ENCODE measurements around the gene NKAIN2.

NKAIN2 gene

DNA sequence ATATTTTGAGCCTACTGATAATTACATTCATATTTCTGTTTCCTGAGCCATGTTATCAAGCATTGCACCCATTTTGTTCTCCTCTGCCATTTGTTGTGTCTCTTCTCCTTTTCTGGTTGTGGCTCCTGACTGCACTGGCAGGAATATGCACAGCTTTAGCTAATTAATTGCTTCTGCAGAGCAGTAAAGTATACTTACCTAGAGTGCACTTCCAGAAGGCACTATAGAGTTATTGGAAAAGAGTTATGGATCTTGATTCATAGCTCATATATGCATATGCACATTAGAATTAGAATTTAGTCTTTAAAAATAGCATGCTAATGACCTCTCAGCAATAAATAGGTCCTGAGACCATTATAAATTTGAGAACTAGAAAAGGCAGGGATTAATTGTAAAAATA lies 262.6 kb downstream of the NKAIN2 start:
- no peak for DNase-seq (ENCODE audit: extremely low spot score, insufficient read length, low read depth)
- FAIRE-seq = no peak

DNA sequence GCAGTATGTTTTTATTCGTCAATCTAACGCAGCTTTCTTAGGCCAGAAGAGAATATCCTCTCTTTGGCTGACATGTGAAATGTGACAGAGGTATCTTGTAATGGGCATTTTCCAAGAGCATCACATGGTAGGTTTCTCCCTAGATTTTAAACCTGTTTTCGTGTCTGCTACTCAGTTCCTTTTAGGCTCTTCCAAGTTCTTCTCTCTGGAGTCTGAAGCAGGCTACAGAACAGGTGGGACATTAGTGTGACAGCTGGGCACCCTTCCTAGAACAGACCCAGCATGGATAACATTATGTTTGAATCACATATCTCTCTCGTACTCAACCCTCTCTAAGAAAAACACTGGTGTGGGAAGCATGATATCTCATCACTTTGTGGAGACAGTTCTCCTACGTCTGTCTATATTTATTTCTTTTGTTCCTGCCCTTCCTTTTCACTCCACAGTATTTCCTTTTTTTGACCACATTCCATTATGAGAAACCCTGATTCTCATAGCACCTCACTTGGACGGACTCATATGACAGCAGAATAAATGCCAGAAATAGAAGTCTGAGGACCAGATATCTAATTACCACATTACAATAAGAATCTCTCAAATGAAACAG lies 263.4 kb downstream of the NKAIN2 start:
- DNase-seq (ENCODE audit: extremely low spot score, insufficient read length, low read depth) = no peak
- FAIRE-seq = no peak

DNA sequence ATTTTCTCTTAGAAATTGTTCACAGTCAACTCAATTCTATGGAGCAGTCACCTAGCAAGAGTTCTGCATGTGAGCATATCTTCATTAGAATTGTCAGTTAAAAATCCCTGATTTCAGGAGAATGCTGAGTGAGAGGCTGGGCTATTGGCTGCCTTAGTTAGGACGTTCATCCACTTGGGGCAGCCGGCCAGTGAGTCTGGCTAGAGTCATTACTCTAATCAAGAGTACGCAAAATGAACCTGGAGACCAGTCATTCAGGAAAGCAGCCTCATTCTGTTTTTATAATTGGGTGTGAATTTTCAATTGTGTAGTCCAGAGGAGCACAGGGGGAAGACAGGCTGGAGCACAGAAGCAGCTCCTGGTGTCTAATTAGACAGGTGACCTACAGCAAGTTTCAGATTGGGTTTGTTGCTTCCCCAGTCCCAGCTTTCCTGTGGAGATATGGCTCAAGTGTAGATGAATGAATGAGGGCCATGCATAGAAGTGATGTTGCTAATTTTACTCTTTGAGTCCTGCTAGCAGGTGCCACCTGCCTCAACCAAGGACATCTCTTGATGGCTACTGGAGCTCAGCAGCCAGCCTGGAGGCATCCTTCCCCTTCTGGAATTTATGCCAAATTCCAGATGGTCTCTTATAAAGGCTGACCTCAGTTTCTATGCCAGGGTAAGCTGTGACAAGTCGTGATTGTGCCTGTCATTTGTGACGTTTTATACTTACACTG lies 265.7 kb downstream of the NKAIN2 start:
- DNase-seq (ENCODE audit: extremely low spot score, insufficient read length, low read depth) (no peak), FAIRE-seq (no peak)

DNA sequence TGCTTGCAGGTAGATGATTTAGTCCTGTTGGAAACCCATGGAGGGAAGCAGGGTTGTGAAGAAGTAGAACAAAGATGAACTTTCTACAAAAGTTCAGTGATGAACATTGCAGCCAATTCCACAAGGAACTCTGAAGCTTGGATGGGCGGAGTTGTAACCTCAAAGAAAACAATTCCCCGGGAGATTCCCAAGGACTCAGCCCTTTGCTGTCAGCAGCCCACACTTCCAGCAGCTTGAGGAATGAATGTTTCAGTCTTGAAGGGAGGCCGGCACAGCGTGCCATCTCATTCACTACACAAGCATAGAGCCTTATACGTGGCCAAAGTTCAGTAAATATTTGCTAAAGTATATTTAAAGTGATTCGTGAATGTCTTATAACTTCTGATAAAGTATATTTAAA lies 269.4 kb downstream of the NKAIN2 start:
- FAIRE-seq = no peak

DNA sequence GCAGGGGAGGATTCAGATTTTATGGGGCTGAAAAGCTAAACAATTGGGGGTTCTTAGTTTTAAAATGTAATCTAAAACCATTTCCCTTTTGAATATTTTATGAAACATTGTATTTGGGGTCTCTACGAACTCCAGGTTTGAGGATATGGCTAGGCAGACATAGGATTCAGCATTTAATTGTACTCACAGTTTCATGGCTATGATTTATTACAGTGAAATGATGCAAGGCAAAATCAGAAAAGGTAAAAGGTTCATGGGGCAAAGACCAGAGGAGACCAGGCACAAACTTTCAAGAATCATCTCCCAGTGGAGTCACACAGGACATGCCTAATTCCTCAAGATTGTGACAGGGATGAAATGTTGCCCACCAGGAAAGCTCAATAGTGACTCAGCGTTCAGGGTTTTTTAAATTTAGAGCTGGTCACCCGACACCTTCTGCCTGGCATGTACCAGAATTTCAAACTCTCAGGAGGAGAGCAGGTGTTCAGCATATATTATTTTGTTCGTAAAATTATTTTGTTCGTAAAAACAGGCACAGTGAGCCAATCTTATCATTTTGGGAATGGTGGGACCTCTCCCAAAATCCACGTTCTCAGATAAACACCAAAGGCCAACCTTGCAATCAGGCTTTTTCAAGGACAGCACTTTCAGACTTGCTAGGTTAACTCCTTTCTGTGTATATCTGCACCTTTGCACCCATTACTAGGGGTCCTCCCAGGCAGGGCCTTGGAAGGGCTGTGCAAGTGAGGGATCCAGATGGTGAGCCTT lies 270.3 kb downstream of the NKAIN2 start:
- FAIRE-seq (no peak), DNase-seq (ENCODE audit: extremely low spot score, insufficient read length, low read depth) (no peak)

More for the DNA sequence above, 269.4 kb downstream of the NKAIN2 start:
- DNase-seq (ENCODE audit: extremely low spot score, insufficient read length, low read depth) = no peak

DNA sequence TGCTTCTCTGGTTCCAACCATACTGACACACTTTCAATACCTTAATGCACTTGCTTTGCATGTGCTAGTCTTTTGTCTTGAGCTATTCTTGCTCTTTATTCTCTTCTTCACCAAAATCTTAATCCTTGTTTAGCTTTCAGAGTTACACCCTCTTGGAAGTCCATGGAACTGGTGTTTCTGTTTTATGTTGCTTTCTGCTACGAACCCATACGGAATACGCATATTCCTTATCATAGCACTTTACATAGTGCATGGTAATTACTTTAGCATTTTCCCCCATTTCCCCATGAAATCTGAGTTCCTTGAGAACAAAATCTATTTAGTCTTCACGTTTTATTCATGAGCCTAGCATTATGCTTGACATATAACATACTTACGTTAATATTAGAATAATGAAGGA lies 270.9 kb downstream of the NKAIN2 start:
- DNase-seq (ENCODE audit: extremely low spot score, insufficient read length, low read depth) = no peak
- no peak for FAIRE-seq

DNA sequence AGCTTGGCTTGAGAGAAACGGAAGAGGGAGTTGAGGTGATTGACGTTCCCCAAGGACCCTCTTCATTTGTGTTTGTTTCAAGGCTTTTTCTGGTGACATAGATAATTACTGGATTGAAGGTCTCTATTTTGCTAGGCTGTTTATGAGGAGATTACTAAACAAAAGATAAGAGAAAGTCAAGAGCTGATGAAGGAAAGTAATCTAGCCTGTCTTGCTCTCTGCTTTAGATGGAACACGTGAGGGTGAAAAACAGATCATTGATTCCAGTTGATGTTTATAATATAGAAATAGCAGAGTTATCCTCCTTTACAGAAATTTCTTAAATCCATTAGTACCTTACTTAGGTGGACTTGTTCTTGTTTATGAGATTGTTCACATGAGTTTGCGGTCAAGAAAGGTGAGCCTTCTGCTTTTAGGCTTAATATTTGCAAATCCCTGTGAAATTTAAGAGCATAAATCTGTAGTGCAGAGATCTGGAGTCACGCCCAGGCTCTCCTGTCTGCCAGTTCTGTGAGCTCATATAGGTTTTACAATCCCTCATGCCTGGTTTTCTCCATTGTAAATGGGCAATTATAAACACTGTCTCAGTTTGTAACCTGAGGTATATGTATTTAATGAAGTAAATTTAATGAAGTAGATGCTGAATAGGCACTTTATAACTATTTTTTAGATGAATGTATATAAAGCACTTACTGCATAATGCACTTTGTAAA lies 272.8 kb downstream of the NKAIN2 start:
- no peak for DNase-seq (ENCODE audit: extremely low spot score, insufficient read length, low read depth)
- no peak for FAIRE-seq

DNA sequence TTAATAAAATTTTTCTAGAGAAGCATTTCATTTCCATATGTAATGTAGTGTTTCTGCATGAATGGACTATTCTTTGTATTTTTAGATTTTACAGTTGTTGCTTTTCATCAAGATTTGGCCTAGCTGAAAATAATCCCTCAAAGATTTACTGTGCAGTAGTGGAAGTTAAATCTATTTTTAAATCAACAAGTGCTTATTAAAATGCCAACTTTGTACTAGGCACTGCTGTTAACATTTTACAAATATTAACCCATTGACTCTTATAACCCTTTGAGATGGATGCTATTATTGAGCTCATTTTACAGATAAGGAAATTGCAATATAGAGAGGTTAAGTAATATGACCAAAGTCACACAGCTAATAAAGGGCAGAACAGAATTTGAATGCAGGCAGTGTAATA lies 274.5 kb downstream of the NKAIN2 start:
- FAIRE-seq (no peak), DNase-seq (ENCODE audit: extremely low spot score, insufficient read length, low read depth) (no peak)

DNA sequence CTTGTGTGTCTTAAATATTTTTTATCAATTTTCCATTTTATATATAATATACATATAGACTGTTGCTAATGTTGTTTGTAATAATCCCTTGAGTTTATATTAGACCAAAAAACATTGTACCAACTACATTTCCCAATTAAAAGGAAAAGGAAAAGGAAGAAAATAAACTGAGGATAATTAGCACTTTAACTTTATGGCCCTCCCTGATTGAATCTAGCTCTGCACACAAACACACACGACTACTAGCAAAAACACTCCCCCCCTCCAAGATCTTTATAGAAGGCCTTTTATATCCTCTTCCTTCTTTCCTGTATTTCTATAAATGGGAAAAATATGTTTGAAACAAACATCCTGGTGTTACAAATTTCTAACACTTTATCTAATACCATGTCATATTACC lies 276.8 kb downstream of the NKAIN2 start:
- FAIRE-seq (no peak), DNase-seq (ENCODE audit: extremely low spot score, insufficient read length, low read depth) (no peak)

DNA sequence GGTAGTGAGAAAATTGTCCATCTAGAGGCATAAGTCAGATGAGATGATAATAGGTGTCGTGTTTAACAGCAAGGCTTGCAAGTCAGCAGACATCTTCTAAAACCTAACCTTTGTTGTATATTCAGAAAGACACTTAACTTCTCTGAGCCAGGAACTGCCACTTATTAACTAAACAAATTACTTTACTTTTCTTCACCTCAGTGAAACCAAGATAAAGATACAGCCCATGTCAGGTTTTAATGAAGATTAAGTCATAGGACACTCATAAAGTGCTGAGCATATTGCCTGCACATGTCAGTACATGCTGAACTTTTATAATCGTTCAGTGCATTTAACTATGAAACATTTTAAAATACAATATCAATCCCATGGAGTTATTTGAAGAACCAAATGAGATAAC lies 286.8 kb downstream of the NKAIN2 start:
- FAIRE-seq (no peak), DNase-seq (ENCODE audit: extremely low spot score, insufficient read length, low read depth) (no peak)

DNA sequence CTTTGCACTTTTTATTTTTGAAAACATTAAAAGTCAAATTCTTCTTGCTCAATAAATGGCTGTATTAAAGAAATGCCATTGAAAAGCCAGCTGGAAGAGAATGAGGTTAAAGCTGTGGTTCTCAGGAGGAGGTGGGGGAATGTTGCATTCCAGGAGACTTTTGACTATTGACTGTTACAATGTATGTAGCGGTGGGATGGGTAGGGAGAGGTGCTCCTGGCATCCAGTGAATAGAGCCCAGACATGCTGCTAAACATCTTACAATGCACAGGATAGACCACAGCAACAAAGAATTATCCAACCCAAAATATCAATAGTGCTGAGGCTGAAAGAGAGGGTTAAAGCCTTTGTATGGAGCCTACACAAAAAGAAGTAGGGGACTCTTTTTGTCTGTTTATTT lies 295.9 kb downstream of the NKAIN2 start:
- DNase-seq (ENCODE audit: extremely low spot score, insufficient read length, low read depth) (no peak), FAIRE-seq (no peak)

DNA sequence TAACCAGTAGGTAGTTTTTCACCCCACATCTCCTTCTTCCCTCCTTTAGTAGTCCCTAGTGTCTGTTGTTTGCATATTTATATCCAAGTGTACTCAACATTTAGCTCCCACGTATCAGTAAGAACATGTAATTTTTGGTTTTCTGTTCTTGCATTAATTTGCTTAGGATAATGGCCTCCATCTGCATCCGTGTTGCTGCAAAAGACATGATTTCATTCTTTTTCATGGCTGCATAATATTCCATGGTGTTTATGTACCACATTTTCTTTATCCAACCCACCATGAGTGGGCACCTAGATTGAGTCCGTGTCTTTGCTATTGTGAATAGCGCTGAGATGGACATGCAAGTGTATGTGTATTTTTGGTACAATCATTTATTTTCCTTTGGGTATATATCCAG lies 306.8 kb downstream of the NKAIN2 start:
- DNase-seq (ENCODE audit: extremely low spot score, insufficient read length, low read depth) = no peak
- FAIRE-seq = no peak

DNA sequence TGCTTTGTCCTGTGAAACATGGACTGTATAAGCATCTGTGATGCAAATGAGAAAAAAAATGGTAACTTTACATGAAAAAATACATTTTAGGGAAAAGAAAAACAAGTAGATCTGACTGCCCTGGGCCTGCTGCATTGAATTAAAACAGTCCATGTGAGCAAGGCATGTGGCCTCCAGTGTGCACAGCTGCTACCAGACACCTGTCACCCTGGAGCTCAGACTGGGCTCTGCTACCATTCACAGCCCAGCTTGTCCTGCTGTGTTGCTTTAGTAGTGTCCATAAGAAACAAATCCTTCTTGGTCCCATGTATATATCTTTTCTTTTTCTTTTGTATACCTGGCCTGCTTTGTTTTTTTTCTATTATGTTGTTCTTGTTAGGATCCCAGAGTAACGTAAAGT lies 315.9 kb downstream of the NKAIN2 start:
- DNase-seq (ENCODE audit: extremely low spot score, insufficient read length, low read depth) (no peak), FAIRE-seq (no peak)

DNA sequence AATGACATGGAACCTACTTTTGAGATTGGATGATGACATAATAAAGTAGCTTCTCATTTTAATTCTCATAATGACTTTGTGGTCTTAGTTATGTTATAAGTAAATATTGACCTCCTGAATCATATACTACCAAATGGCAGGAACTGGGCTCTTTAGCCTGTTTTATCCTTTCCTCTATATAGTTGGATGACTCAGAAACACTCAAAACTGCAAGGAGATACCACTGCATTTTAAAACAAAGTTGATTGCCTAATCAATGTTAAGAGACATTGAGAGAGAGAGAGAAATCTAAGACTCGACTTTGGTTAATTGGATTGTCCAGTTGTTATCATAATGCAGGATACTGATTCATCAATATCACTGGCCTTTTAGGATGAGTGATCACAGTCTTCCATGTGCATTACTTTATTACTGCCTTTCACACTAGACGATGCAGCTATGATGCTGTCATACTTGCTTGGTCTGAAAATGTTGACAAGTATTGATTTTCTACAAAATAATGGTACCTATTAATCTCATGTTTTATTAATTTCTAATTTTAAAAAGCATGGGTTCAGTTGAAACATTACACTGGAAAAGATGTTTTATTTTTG lies 320.0 kb downstream of the NKAIN2 start:
- FAIRE-seq (no peak), DNase-seq (ENCODE audit: extremely low spot score, insufficient read length, low read depth) (no peak)

DNA sequence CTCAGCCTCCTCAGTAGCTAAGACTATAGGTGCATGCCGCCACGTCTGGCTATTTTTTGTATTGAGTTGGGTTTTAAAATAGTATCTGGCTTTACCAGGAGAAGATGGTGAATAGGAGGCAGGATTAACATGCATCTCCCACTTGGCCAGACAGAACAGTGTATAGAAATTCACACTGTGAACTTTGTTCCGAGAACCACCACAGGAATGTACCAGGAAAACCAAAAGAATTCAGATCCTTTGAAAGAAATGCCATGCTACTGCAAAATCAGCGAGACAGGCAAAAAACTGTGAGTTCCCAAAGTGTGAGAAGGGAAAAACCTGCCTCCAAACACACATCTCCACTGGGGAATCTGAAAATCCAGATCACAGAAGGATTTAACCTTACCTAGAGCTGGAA lies 327.6 kb downstream of the NKAIN2 start:
- no peak for FAIRE-seq

DNA sequence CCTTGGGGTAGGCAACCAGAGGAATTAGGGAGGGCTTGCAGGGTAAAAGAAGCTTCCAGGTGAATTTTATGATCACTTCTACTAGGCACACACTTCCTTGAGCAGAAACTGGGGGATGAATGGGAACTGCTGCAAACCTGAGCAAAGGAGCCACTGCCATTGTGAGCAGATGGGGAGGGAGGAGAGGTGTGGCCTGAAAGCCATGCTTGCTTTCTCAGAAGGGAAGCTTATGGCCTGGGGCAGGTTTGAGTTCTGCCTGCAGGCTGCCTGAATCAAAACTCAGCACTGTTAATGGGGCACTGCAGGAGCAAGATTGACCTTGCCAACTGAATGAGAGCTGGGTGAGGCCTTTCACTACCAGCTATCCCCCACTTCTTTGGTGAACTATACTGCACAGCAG lies 328.1 kb downstream of the NKAIN2 start:
- no peak for FAIRE-seq
- no peak for DNase-seq (ENCODE audit: extremely low spot score, insufficient read length, low read depth)

More for the DNA sequence above, 327.6 kb downstream of the NKAIN2 start:
- DNase-seq (ENCODE audit: extremely low spot score, insufficient read length, low read depth) = no peak

DNA sequence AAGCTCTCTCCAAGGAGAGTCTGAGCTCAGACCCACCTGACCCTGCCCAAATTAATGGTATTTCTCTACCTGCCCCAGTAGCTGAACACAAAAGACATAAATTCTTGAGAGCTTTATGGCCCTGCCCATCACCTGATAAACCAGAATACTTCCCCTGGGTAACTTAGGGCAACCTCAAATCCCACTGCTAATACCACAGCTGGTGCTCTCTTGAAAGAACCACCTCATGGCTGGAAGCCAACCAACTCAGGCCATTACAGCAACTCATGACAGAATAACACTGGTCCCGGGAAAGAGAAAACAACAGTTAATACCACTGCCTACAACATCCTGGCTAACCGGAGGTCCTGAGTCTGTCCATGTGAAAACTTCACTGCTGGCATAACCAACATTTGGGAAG lies 328.6 kb downstream of the NKAIN2 start:
- FAIRE-seq (no peak), DNase-seq (ENCODE audit: extremely low spot score, insufficient read length, low read depth) (no peak)

DNA sequence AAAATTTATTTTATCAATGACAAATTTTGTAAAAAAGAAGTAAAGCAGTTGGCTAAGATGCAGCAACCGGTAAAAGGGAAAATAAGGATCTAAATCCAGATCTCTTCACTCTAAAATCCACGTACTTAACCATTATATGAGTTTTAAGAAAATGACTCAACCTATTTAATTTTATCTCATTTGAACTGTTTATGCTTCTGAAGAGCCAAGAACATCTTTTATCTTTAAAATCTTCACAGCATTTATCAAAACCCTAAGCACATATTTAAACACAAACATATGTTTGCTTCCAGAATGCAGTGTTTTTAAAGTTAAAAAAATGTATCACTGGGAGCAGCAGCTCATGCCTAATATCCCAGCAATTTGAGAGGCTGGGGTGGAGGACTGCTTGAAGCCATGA lies 339.2 kb downstream of the NKAIN2 start:
- FAIRE-seq (no peak), DNase-seq (ENCODE audit: extremely low spot score, insufficient read length, low read depth) (no peak)

DNA sequence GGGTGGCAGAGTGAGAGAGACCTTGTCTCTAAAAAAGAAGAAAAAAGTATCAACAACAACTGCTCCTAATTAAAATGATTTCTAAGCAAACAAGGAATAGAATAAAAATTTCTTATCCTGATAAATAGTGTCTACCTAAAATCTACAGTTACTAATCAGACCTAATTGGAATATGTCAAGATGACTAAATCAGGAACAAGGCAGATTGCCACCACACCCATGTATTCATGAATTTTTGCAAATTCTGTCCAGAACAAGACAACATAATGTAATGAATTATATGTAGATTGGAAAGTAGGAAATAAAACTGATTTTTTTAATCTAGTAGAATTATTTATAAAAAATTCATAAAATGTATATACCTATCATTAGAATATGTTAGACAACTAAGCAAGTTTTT lies 339.8 kb downstream of the NKAIN2 start:
- DNase-seq (ENCODE audit: extremely low spot score, insufficient read length, low read depth) = no peak
- no peak for FAIRE-seq

DNA sequence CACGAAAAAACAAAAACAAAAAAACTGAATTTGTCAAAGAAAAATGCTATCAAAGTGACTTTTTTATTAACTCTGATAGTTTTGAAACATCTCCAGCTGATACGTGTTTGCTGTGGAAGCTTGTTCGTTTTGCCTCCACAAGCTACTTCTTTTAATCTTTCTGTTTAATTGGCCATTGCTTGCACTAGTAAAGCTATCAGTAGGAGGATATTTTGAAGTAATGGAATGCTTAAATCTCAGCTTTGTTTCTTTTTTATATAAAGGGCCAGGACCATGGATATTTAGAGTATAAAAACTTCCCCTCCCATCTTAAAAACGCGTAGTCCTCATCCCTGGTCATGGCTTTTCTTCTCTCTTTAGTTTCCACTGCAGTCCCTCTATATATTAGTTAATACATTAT lies 344.0 kb downstream of the NKAIN2 start:
- FAIRE-seq (no peak), DNase-seq (ENCODE audit: extremely low spot score, insufficient read length, low read depth) (no peak)
